Ramos (cell line): ENCODE results near the gene PTAR1.

Experiments
- in situ Hi-C: fragments of 300-500 bp; cut with MboI; formaldehyde crosslinking; loops from one replicate; pipeline ENCODE4 v1.14.3; 2022; ENCODE audit warnings: low sequenced_read_pairs; ENCODE audit not compliant: unreplicated experiment

Gene PTAR1

DNA sequence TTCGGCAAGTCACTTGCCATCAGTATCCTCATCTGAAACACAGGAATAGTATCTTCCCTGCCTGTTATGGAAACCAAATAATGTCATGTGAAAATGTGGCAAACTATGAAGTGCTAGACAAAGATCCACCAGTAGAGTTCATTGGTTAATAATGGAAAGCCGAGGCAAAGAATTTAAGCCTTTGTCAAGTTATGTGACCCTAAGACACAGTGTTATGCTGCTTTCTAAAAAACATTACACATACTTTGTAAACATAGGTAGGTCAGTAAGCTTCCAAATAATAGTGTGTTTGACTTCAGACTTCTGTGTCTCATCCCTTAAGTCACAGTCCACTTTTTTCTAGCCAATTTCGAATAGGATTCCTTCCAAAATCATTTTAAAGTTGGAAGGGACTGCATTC, 6.0 kb downstream of the PTAR1 start:
- in situ Hi-C loops: no loop called here

DNA sequence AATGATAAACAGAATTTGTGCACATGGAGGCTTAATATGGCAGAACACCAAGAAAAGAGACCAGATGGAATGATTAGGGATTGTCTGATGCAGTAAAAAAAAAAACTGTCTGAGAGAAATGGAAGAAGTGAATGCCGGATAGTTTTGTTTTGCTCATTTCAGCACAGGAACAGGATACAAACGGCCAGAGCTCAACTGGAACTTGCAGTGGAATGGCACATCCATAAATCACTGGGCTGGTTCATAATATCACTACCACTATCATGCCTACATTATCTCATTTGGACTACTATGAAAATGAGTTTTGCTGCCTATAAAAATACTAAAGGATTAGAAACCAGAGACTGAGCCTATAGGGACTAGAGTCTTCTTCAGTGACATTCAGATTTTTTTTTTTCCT, 9.7 kb downstream of the PTAR1 start:
- in situ Hi-C loops: no loop called here

DNA sequence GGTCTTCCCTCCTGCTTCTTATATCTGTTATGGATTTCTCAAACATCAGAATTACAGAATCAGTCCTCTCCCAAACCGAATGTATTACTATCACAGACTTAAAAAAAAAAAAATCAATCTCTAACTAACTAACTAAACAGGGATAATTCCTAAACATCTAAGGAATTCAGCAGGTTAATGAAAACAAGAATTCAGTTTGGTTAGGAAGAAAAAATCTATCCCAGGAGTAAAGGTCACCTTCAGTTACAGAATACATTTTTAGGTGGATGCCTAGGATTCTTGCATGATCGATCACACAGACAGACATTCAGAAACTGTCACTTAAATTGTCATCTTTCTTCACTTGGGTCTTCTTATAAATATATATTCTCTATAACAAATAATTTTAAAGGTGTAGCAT, 11.5 kb downstream of the PTAR1 start:
- in situ Hi-C loops: no loop called here

DNA sequence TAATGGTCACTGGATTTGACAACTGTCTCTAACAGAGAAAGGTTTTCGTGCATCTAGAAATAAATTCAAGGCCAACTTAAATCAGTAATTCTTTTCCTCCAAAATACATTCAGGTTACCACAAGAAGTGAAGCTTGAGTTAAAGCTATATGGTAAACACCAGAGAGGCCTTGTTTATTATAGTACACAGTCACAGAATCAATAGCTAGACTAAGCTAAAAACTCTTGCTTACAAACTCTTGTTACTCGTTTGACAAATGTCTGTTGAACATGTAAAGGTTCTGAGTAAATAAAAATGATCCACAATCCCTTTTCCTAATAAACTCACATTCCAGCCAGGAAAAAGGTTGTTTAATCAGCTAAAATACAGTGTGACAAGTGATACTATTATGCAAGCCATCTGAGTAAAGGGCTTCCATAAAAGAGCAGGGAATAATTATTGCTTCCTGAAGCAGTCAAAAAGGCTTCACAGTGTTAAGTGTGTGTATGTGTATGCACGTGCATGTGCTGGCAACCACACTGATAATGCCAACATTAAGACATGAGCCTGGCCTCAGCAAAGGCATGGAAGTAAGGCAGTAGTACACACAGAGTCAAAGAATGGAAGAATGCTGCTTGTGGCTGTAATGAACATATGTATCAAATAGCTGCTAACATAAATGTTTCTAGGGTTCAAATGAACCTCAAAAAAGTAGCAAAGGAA, 12.8 kb downstream of the PTAR1 start:
- in situ Hi-C loops: no loop called here

DNA sequence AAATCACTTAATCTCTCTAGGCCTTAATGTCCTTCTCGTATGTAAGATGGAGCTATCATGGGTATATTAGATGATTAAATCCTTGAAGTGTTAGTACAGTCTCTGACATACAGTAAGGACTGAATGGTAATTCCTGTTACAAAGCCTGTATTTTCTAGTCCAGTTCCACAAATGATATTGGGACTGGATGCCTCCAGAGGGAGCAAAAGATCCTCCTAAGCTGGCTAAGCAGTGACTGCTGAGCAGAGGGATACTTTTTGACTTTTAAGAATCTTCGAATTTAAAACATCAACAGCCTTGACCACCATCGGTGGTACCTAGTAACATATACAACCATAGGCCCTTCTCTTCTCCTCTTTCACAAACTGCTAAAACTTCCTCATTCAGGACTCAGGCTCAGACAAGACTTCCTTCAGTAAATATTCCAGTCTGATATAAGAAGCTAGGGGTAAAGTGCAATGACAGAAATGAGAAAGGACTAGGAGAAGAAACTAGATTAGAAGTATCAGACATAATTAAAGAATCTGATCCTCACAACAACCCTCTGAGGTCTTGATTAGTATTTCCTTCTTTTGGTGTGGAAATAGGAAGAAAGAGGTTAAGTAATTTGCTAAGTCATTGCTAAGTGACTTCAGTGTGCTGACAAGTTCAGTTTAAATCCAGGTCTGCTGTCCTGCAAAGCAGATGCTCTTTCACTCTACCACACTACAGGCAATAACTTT, 13.9 kb downstream of the PTAR1 start:
- in situ Hi-C loops: no loop called here

DNA sequence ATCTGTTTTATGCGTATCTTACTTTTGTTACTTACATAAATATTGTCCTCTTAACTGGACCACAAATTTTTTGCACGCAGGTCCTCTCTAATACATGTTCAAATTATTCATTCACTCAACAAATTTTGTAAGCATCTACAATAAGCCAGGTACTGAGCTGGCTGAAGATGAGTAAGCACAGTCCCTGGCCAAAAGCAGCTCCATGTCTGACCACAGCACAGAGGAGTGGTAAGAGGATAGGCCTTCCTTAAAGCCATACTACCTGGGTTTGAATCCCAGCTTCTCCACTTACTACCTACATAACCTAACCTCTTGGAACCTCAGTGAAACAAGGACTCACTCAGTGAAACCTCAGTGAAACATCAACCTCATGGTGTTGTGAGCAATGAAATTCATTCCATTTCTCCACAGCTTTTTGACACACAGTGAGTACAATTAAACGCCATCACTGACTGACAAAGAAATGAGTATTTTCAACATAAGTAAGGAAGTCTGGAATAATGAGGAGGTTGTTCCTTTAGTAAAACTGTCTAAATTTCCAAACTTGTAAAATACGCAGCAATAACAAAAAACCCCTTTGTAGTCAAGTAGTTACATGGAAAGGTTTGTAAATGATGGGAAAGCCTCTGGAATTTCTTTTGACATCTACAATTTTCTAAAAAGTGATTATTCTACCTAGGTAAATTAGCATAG, 15.0 kb downstream of the PTAR1 start:
- in situ Hi-C loops: no loop called here

DNA sequence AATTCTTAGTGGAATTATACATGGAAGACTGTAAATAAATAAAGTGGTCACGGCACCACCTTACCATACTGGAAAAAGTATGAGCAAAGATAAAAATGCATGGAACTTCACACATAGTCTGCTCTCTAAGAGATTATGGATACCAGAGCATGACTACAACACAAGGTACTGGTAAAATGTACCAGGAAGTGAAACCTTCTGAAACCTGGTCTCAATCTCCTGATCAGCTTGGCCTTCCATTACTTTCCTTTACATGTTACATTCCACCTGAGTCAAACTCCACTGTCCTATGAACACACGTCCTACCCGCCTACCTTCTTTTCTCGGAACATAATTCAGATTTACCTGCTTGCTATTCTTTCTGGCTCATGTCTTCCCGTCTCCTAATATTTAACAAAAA, 15.9 kb downstream of the PTAR1 start:
- in situ Hi-C loops: no loop called here

DNA sequence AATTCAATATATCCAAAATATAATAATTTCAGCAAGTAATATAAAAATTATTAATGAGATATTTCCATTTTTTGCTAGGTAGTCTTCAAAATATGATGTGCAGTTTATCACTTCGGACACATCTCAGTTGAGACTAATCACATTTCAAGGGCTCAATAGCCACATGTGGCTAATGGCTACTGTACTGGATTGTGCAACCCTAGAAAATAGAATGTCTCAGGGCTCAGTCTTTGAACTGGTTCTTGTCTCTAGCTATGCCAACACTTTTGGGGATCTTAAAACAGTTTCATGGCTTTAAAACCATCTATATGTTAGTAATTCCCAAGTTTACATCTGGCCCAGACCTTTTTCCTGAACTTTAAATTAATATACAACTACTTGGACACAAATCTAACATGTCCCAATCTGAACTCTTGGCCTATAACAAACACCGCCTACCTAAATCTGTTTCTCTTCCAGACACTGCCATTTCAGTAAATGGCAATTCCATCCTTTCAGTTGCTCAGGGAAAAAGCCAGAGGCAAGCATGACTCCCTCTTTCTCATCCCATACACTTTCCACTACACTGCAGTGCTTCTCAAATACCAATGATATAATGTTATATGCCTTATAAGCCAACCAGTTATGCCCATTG, 18.8 kb downstream of the PTAR1 start:
- in situ Hi-C loops: no loop called here

DNA sequence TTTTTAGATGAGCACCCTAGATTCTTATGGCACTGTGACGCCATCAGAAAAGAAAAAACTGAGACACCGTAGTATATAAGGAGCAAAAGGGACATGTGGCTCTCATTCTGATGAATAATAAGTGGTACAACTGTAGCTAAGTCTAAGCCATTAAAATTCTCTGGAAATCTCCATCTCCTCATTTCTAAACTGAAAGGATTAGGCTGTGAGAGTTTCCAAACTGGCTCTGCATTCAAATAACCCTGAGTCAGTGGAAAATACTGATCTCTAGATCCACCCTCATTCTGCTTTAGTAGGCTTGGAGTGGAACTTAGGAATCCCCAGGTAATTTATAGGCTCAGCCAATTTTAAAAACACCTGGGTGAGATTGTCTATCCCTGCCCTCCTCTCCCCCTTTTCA, 28.5 kb downstream of the PTAR1 start:
- in situ Hi-C loops: no loop called here

DNA sequence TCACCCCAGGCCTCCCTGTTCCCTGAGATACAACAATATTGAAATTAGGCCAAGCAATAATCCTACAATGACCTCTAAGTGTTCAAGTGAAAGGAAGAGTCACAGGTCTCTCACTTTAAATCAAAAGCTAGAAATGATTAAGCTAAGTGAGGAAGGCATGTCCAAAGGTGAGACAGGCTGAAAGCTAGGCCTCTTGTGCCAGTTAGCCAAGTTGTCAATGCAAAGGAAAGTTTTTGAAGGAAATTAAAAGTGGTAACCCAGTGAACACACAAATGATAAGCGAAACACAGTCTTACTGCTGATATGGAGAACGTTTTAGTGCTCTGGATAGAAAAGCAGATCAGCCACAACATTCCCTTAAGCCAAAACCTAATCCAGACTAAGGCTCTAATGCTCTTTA, 39.8 kb downstream of the PTAR1 start:
- in situ Hi-C loops: no loop called here

DNA sequence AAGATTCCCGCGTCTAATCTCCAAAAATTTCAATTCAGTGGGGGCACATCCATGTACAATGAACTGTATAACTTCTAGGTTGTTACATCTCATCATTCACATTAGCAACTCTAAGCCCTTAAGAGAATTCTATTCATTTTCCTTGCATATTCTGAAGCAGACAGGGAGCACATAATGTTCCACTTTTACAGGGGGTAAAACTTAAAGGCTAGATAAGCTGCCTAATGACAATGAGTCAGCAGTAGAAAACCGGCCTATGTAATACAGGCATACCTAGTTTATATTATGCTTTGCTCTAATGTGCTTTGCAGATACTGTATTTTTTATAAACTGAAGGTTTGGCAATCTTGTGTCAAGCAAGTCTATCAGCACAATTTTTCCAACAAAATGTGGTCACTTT, 40.4 kb downstream of the PTAR1 start:
- in situ Hi-C loops: no loop called here

DNA sequence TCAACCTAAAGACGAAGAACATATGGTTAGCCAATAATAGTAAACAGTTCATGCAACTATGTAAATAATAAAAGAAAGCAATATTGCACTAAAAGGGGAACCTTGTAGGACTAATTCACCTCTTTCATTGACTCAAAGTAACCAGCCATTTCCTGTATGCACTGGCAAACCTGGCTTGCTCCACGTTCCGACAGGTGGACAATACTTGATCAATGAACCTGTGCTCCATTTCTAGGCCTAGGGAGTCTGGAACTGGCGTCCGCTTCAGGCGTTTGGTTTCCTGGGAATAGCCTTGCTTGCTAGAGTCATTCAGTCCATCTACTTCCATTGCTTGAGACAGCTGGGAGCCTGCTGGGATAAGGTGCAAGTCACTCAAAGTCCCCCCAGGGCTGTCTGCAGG, 41.6 kb downstream of the PTAR1 start:
- in situ Hi-C loops: no loop called here

DNA sequence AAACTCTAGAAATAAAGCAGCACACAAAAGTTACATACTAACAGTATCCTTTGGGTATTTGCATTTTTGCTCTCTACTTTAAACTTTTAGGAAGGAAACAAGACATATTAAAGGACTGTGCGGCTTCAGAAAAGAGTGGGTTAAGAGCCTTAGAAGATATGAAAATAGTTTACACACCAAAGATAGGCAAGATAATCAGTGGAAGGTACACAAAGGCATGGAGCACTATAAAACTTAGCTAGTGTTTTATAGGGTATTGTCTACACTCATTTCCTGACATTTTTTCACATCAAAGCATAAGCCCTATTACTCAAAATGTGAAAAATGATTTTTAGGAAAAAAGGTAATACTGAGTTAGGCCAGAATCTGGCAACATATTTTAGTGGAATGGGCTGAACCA, 44.0 kb downstream of the PTAR1 start:
- in situ Hi-C loops: no loop called here

DNA sequence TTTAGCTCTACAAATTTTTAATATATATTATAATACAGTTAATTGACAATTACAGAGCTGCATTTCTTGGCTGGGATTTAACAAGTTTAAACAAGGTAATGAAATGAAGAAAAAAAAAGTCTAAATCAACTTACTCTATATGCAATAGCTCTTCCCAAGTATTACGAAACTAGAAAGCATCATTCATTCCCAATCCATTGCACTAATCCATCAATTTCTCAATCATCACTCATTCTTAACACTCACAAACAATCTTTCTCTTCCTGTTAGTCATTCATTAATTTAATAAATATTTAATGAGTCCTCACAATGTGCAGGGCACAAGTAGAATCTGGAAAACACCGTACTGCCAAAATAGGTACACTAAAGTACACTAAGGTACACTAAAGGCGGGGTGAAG, 44.7 kb downstream of the PTAR1 start:
- in situ Hi-C loops: no loop called here

DNA sequence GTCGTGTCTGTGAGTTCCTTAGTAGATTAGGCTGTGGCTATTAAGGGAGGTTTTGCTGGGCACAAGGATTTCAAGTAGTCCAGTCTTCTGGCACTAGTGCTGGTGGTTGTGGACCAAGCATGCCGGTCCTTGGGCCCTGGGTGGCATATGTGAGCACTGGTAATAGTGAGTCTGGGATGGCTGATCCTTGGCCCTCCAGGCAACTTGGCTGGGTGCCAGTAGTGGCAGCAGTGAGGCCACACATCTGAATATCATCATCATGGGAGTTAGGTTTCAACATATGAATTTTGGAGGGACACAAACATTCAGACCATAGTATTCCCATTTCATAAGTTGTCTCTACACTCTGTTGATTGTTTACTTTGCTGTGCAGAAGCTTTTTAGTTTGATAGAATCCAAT, 62.3 kb downstream of the PTAR1 start:
- in situ Hi-C loops: no loop called here

DNA sequence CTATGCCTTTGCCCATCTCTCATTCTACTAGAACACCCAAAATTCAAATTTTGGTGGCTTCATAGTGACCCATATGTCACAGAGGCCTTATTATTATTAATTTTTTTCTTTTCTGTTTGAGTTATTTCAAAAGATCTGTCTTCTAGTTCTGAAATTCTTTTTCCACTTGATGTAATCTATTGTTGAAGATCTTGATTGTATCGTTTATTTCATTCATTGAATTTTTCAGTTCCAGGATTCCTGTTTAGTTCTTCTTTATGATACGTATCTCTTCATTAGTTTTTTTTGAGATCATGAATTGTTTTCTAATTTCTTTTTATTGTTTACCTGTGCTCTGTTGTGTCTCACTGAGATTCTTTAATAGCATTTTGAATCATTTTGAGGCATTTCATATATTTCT, 63.0 kb downstream of the PTAR1 start:
- in situ Hi-C loops: no loop called here

DNA sequence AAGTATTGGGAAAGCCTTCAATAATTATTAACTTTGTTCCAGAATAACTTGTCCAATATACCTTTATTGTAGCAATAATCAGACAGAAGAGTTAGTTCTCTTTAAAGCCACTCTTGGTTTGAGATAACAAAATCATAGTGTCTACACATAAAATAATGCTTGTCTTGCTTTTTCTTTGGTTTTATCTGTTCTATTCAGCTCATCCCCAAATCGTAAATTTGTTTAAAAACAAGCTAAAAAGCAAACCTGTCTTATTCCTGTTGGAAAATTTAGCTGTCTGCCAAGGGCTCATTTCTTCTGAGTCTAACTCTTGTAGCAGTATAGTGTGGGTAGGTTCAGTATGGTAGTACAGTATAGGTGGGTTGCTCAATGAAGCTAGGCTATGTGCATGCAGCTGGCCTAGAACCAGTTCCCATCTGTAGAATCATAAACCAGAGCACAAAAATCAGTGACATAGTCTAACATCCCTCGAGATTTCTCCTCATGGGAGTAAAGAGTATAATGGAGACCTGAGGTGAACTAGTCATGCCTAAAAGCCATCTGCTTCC, 69.7 kb downstream of the PTAR1 start:
- in situ Hi-C loops: no loop called here

DNA sequence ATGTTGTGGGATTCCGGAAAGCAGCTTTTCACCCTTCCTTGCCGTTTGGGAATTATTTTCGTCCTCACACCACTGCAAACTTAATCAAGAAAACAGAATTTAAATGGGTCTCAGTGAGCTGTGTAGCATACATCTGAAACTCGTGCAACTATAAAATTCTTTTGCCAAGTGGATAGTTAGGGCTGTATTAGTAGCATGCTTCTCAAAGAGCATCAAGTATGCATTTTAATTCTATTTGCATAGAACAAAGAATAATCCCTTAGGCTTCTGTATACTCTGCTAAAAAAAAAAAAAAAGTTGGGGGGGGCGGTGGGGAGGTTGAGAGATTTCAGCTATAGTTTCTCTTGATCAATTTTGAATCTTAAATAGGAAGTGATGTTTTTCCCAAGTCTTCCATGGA, 75.9 kb downstream of the PTAR1 start:
- in situ Hi-C loops: no loop called here

DNA sequence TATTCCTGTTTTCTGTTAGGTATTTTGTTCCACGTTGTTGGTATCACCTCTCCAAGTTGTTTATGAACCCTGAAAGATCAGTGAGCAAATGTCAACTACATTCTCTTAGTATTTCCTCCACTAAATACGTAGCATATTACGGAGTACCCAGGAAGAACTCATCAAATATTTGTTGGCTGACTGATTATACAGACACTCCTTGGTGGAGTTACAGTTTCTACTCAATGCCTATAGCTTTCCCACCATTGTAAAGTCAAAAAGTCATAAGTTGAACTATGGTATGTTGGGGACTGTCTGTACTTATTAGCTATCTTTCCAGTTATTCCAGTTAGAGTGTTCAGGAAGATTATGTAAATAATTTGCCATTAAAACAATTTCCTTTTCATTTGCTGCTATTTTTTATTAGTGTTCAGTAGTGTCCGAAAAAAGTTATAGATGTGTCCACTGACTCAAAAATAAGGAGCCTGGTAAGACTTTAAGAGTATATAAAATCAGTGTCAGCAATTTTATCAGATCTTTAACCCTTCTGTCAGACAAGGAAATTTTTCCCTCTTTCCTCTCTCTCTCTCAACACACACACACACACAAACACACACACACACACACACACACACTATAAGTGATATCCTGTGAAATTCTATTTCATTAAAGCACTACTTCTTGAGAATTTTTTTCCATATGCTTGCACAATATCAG, 80.8 kb downstream of the PTAR1 start:
- in situ Hi-C loops: no loop called here

DNA sequence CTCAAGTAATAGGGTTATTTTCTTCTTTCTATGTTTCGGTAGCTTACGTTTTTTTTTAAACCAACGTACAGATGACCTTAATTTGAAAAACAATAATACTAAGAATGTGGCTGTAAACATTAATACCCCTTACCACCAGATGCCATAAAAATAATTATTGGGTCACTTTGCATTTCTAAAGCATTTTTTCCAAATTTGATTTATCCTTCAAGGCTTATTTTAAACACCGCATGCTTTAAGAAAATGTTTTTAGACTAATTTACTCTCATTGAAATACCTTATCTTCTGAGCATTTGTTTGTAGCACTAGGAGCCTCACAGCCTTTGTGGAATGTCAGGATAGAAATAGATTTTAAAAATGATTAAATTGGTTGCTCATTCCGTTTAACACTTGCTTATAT, 81.9 kb downstream of the PTAR1 start:
- in situ Hi-C loops: no loop called here
